Measurements from ENCODE around the gene N4BP2L1. TPM values are rescaled to one million over a fixed set of nuclear protein-coding genes. Genes with fewer than 3 reads are reported as not detected.

Gene N4BP2L1
- total and polyA plus RNA-seq, 2 of the 8 experiments (the other 6 are each of a cell fraction or from before 2014, with no cell fraction given) = 1.3 to 3.1 TPM

- H3K56ac ChIP-seq (replicated peaks; ENCODE audit: insufficient read length, low read depth, low read length) = no peak overlapping the region
- no peak overlapping the region for H2AK5ac ChIP-seq (ENCODE audit: low read depth, low read length)
- FAIRE-seq (no peak), DNase-seq (ENCODE audit: low read depth in 1 of 2, low spot score in 2 of 2) (no peak)
- ChIA-PET CTCF (ENCODE audit: partially characterized antibody) (no interaction called here), POLR2A (ENCODE audit: partially characterized antibody) (no interaction called here)
- H4K5ac ChIP-seq (ENCODE audit: insufficient read length, low read depth, low read length) = no peak overlapping the region
- H2AFZ ChIP-seq (ENCODE audit: low read length) = no peak overlapping the region
- H2BK120ac ChIP-seq (replicated peaks; ENCODE audit: low read depth, low read length) = no peak overlapping the region
- H3K4me2 ChIP-seq (ENCODE audit: insufficient read depth in 1 of 2, low read depth in 2 of 2, low read length in 2 of 2) = no peak overlapping the region
- no peak overlapping the region for H3K9ac ChIP-seq (replicated peaks in 1 of 4; ENCODE audit: extremely low read depth in 1 of 4, low read depth in 3 of 4, low read length in 3 of 4)
- no peak overlapping the region for H3K18ac ChIP-seq (ENCODE audit: extremely low read depth, low read length)
- no peak overlapping the region for H3K27ac ChIP-seq (ENCODE audit: low read depth, low read length)
- no peaks in the 10 kb centered on the region for H3K4me1 ChIP-seq (replicated peaks in 1 of 4; ENCODE audit: control insufficient read depth in 3 of 4, insufficient read depth in 4 of 4, low read length in 3 of 4)
- H3K4ac ChIP-seq (replicated peaks; ENCODE audit: insufficient read length, low read depth, low read length) = no peak overlapping the region
- no peak overlapping the region for H2BK15ac ChIP-seq (ENCODE audit: low read length)
- H3K79me1 ChIP-seq (ENCODE audit: low read depth, low read length) = no peaks in the 10 kb centered on the region
- no peaks in the 10 kb centered on the region for H3K9me3 ChIP-seq (ENCODE audit: insufficient read depth in 2 of 2, low read depth in 1 of 2, low read length in 1 of 2)
- H2BK20ac ChIP-seq (ENCODE audit: low read length) = no peak overlapping the region
- no peak overlapping the region for H4K8ac ChIP-seq (ENCODE audit: extremely low read depth, insufficient read depth, low read length)
- peaks cover 0 to 2% of the 10 kb centered on the region in 2 experiments for H4K20me1 ChIP-seq (replicated peaks in 1 of 2; ENCODE audit: control insufficient read depth in 1 of 2, insufficient read depth in 2 of 2, low read length in 2 of 2)
- TF ChIP-seq RNF2 (IDR thresholded peaks at IDR 0.05; ENCODE audit: borderline replicate concordance, low read depth, low read length, missing control alignments, poor library complexity, severe bottlenecking) = no peak
- TF ChIP-seq FOSL1 (IDR thresholded peaks at IDR 0.05; ENCODE audit: insufficient read depth, low read depth, low read length) = no peak
- no peak for TF ChIP-seq CBX8 (IDR thresholded peaks at IDR 0.05; ENCODE audit: borderline replicate concordance, low read depth, low read length)
- TF ChIP-seq EGR1 (IDR thresholded peaks at IDR 0.05; ENCODE audit: borderline replicate concordance, low read depth, low read length) = no peak
- TF ChIP-seq KDM5A (IDR thresholded peaks at IDR 0.05; ENCODE audit: low read length) = no peak
- no peak for TF ChIP-seq SP1 (IDR thresholded peaks at IDR 0.05; ENCODE audit: low read depth, low read length)
- H3K23ac ChIP-seq (ENCODE audit: insufficient read length) = no peak overlapping the region
- no peaks in the 10 kb centered on the region for H3K79me2 ChIP-seq (ENCODE audit: control insufficient read depth in 1 of 2, insufficient read depth in 2 of 2, low read length in 2 of 2)
- no peak overlapping the region for H3K4me3 ChIP-seq (ENCODE audit: extremely low read depth in 1 of 4, insufficient read depth in 2 of 4, low read depth in 3 of 4, low read length in 4 of 4)
- no peaks in the 10 kb centered on the region for H3K23me2 ChIP-seq (ENCODE audit: low read depth, low read length)
- H2BK5ac ChIP-seq (ENCODE audit: low read depth, low read length) = no peak overlapping the region
- no peak overlapping the region for H2BK12ac ChIP-seq (ENCODE audit: low read depth, low read length)
- peaks cover 6 to 16% (median 15%) of the 10 kb centered on the region in 4 experiments; a peak in 6 of 8 replicates for H3K36me3 ChIP-seq (ENCODE audit: control insufficient read depth in 2 of 4, insufficient read depth in 4 of 4, low read length in 3 of 4)
- H4K91ac ChIP-seq (replicated peaks; ENCODE audit: insufficient read length, low read length) = no peak overlapping the region
- no peak overlapping the region for H3K14ac ChIP-seq (ENCODE audit: insufficient read length)
- no peaks in the 10 kb centered on the region for H3K27me3 ChIP-seq (replicated peaks in 1 of 4; ENCODE audit: control insufficient read depth in 3 of 4, extremely low read depth in 1 of 4, insufficient read depth in 3 of 4, low read length in 3 of 4)
- WGBS, 2 experiments (ENCODE audit: extremely low coverage in 1 of 2, insufficient coverage in 1 of 2, insufficient read length in 1 of 2, insufficient replicate concordance in 2 of 2, low coverage in 1 of 2, low lambda C conversion rate in 2 of 2, missing lambda C conversion rate in 1 of 2) = 86% methylated on average over 2 of the region's 2 CpGs; no CpG with 5 or more reads in 1 of the 2 experiments
Observed at GRCh38 chr13:32384702-32385101, 43.2 kb downstream of the N4BP2L1 start.

Measured in H1 (cell line).